K562 (cell line): ENCODE measurements around the gene NOL4L. TPM values are rescaled to one million over a fixed set of nuclear protein-coding genes. Genes with fewer than 3 reads are reported as not detected.

Experiments used
- ATAC-seq: fragments of 200-7000 bp; cut with Tn5 transposase; 3 replicates; pipeline ENCODE4 v1.9.1; 2020; ENCODE audit warnings: moderate library complexity
- BruUV-seq: library from RNA; stranded (reverse); fragments of 400-500 nt; replicated peaks from 2 replicates; lab custom pipeline; 2021; lab: Mats Ljungman, UMichigan
- CTCF ChIA-PET: fragments of 300-600 bp; formaldehyde crosslinking; extraction: SDS; loops from one replicate; lab custom pipeline; 2021; ENCODE audit warnings: low intra/inter-chr PET ratio; lab: Yijun Ruan, JAX
- POLR2A ChIA-PET: fragments of 300-600, 350-650 bp; sonication (Branson Sonifier 250); formaldehyde crosslinking; extraction: SDS; loops from one replicate; lab custom pipeline; 2021; ENCODE audit warnings: antibody characterized with exemption, inconsistent platforms; lab: Yijun Ruan, JAX
- DNase-seq, 4 experiments: peaks; one replicate each; pipeline versions ENCODE4 v3.0.0 to v3.0.0-alpha.2; 2011 to 2018; ENCODE audit warnings: low spot score in 3 of 4, mixed read lengths in 3 of 4; ENCODE audit errors: extremely low read depth in 1 of 4
- FAIRE-seq: peaks from 2 replicates; lab custom pipeline; 2011; peaks lifted over from hg19 to GRCh38; lab: Jason Lieb, UNC
- H2AFZ ChIP-seq: 2 replicates; pipeline ENCODE4 v1.6.0; 2011; ENCODE audit warnings: low read depth, low read length, control low read depth, inconsistent platforms
- H3K27ac ChIP-seq: fragments of 200-600 bp; 3 replicates; pipeline ENCODE4 v1.8.0; 2011; ENCODE audit warnings: low read depth, mild to moderate bottlenecking, control low read depth, inconsistent platforms, low read length, moderate library complexity, mixed read lengths; ENCODE audit errors: extremely low read depth
- H3K27me3 ChIP-seq, 2 experiments: fragments of 300-600 bp in 1 of 2; 2 replicates in 1 of 2; 3 replicates in 1 of 2; pipeline versions ENCODE4 v1.6.0 to v1.8.0; 2011; ENCODE audit warnings: inconsistent platforms in 2 of 2, low read length in 2 of 2, mild to moderate bottlenecking in 1 of 2, mixed read lengths in 1 of 2, moderate library complexity in 1 of 2; ENCODE audit not compliant: control insufficient read depth in 2 of 2, insufficient read depth in 2 of 2
- H3K36me3 ChIP-seq: fragments of 300-600 bp; 3 replicates; pipeline ENCODE4 v1.8.0; 2011; ENCODE audit warnings: mild to moderate bottlenecking, low read length, inconsistent platforms; ENCODE audit not compliant: control insufficient read depth, insufficient read depth
- H3K4me1 ChIP-seq, 2 experiments: fragments of 200-600 bp in 1 of 2; replicated peaks in 1 of 2; 2 replicates in 1 of 2; 3 replicates in 1 of 2; pipeline versions ENCODE4 v1.5.1 to v1.8.0; 2011; ENCODE audit warnings: inconsistent platforms in 2 of 2, low read length in 2 of 2, mild to moderate bottlenecking in 1 of 2, mixed read lengths in 1 of 2, moderate library complexity in 1 of 2; ENCODE audit not compliant: control insufficient read depth in 2 of 2, insufficient read depth in 2 of 2
- H3K4me2 ChIP-seq: 2 replicates; pipeline ENCODE4 v1.6.1; 2011; ENCODE audit warnings: low read length, control low read depth, inconsistent platforms, mixed read lengths; ENCODE audit not compliant: insufficient read depth
- H3K4me3 ChIP-seq: fragments of 200-600 bp; sonication (generic), shearing (Covaris generic); 2 replicates; pipeline ENCODE4 v1.5.1; 2016; ENCODE audit warnings: control low read depth, inconsistent platforms
- H3K79me2 ChIP-seq: fragments of 200-600 bp; 3 replicates; pipeline ENCODE4 v1.8.0; 2011; ENCODE audit warnings: low read length, inconsistent platforms; ENCODE audit not compliant: control insufficient read depth, insufficient read depth
- H3K9ac ChIP-seq, 2 experiments: 2 replicates each; pipeline versions ENCODE4 v1.6.0 to v1.6.1; 2011; ENCODE audit warnings: low read depth in 2 of 2, low read length in 2 of 2, control low read depth in 1 of 2, inconsistent platforms in 1 of 2, mild to moderate bottlenecking in 1 of 2, mixed read lengths in 1 of 2; ENCODE audit not compliant: insufficient read depth in 1 of 2
- H3K9me1 ChIP-seq: one replicate; pipeline ENCODE4 v1.6.0; 2011; ENCODE audit warnings: inconsistent platforms, mild to moderate bottlenecking, low read length, moderate library complexity; ENCODE audit not compliant: control insufficient read depth, insufficient read depth
- H3K9me3 ChIP-seq: replicated peaks from 2 replicates; pipeline ENCODE4 v1.5.1; 2011; ENCODE audit warnings: low read depth, low read length, inconsistent platforms; ENCODE audit not compliant: control insufficient read depth, insufficient read depth
- H4K20me1 ChIP-seq: replicated peaks from 2 replicates; pipeline ENCODE4 v1.6.1; 2011; ENCODE audit warnings: low read length, inconsistent platforms, mixed read lengths; ENCODE audit not compliant: control insufficient read depth, insufficient read depth
- ATF3 ChIP-seq, 2 experiments: fragments of 450-650 bp in 1 of 2; sonication (generic) in 1 of 2; formaldehyde crosslinking in 1 of 2; IDR thresholded peaks in 1 of 2; conservative IDR thresholded peaks in 1 of 2; 2 replicates each; pipeline versions ENCODE4 v1.6.1 to v1.8.1; 2016 to 2023; ENCODE audit warnings: mild to moderate bottlenecking in 2 of 2, moderate library complexity in 2 of 2, inconsistent platforms in 1 of 2, missing genetic modification reagents in 1 of 2
- ZNF121 ChIP-seq: sonication (generic); formaldehyde crosslinking; conservative IDR thresholded peaks from 2 replicates; pipeline ENCODE4 v1.8.0; 2022; ENCODE audit warnings: missing genetic modification reagents
- WGBS: fragments of 100-300 bp; shearing (Covaris generic); methylation state at CpG from one replicate; pipeline ENCODE4 v1.1.6; 2016; ENCODE audit warnings: low coverage, mixed read lengths; ENCODE audit not compliant: insufficient coverage; ENCODE audit errors: missing lambda C conversion rate; 5-methylcytosine and 5-hydroxymethylcytosine counted together
- in situ Hi-C: fragments of 300-500 bp; cut with MboI; formaldehyde crosslinking; loops from 4 replicates; pipeline ENCODE4 v1.15.0; 2018; ENCODE audit warnings: inconsistent platforms, mixed read lengths
- intact Hi-C: fragments of 100-400 bp; cut with micrococcal nuclease; formaldehyde crosslinking; loops from 2 replicates; pipeline ENCODE4 v1.14.2; 2022
- polyA plus RNA-seq, 8 experiments: library from polyadenylated mRNA; depleted of rRNA in 4 of 8; stranded (reverse) in 5 of 8; unstranded in 3 of 8; fragments of >200 nt; fragmentation: Nextera tagmentation in 2 of 8; fragmentation: Illumina TruSeq in 1 of 8; extraction: Ambion mirVana in 2 of 8; extraction: Trizol in 1 of 8; gene quantifications; 2 replicates each; pipeline versions ENCODE4 v1.2.1 to v1.2.3, GENCODE V29; 2011 to 2014; ENCODE audit warnings: inconsistent platforms in 1 of 8, missing spikeins in 1 of 8
- total RNA-seq, 7 experiments: library from RNA; depleted of rRNA in 6 of 7; stranded (reverse); fragments of >200 nt in 6 of 7; fragmentation: Illumina TruSeq in 2 of 7; extraction: Trizol in 2 of 7; gene quantifications; 2 replicates each; pipeline versions ENCODE4 v1.2.1 to v1.2.3, GENCODE V29; 2011 to 2021; ENCODE audit warnings: low replicate concordance in 1 of 7
- TF ChIP-seq, protein P1 (sequence below): sonication (generic); formaldehyde crosslinking; IDR thresholded peaks from 2 replicates; pipeline ENCODE4 v1.8.1; 2023; ENCODE audit warnings: mild to moderate bottlenecking, missing genetic modification reagents

The NOL4L gene
- total and polyA plus RNA-seq, 9 of the 15 experiments (the other 6 are each of a cell fraction or from before 2014, with no cell fraction given), result 5.1 to 36.2 (median 13.6) TPM

- H3K9me3 ChIP-seq, result no peaks in the 10 kb centered on the region
- peaks cover 82% of the 10 kb centered on the region for H3K79me2 ChIP-seq
- DNase-seq (peak in 1 of 4 experiments; percentile 35), FAIRE-seq (no peak), ATAC-seq (peak; percentile 10)
- no TSS peak for BruUV-seq
- CTCF ChIA-PET, result no interaction called here
- peak overlapping the region; percentile 65 for H3K4me2 ChIP-seq
- in situ Hi-C loops (no loop called here), intact Hi-C loops (loop anchor here (5.0 kb wide), 1 partner anchor 97 kb away; no protein-coding TSS in a partner anchor)
- H3K4me1 ChIP-seq, result peaks cover 51 to 61% of the 10 kb centered on the region in 2 experiments
- no peak for TF ChIP-seq ZNF121 (CRISPR knock-in tag)
- peak; percentile 24 for TF ChIP-seq ATF3 (IDR thresholded peaks at IDR 0.05)
- TF ChIP-seq ATF3 (CRISPR knock-in tag; conservative IDR thresholded peaks at IDR 0.05), result no peak
- TF ChIP-seq, protein P1, sequence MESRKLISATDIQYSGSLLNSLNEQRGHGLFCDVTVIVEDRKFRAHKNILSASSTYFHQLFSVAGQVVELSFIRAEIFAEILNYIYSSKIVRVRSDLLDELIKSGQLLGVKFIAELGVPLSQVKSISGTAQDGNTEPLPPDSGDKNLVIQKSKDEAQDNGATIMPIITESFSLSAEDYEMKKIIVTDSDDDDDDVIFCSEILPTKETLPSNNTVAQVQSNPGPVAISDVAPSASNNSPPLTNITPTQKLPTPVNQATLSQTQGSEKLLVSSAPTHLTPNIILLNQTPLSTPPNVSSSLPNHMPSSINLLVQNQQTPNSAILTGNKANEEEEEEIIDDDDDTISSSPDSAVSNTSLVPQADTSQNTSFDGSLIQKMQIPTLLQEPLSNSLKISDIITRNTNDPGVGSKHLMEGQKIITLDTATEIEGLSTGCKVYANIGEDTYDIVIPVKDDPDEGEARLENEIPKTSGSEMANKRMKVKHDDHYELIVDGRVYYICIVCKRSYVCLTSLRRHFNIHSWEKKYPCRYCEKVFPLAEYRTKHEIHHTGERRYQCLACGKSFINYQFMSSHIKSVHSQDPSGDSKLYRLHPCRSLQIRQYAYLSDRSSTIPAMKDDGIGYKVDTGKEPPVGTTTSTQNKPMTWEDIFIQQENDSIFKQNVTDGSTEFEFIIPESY (CRISPR knock-in tag), result peak; percentile 98
- peaks cover 28% of the 10 kb centered on the region; the same call in 2 of the 3 replicates for H3K36me3 ChIP-seq
- POLR2A ChIA-PET, result interaction anchor here (0.6 to 2.5 kb wide), 6 partner anchors 11 to 93 kb away, joined by 3 to 7 read pairs (median 4); no protein-coding TSS in a partner anchor
- no peaks in the 10 kb centered on the region for H3K27me3 ChIP-seq
- no peak overlapping the region for H3K4me3 ChIP-seq
- WGBS, result 56% methylated on average over 18 of the region's 18 CpGs
- H3K9ac ChIP-seq, result peak overlapping the region; percentile 45 to 75; a peak in 3 of 4 replicates
- no peaks in the 10 kb centered on the region for H4K20me1 ChIP-seq
- no peaks in the 10 kb centered on the region for H3K9me1 ChIP-seq
- H3K27ac ChIP-seq, result peak overlapping the region; percentile 65; the same call in 2 of the 3 replicates
- no peak overlapping the region for H2AFZ ChIP-seq
Observed at GRCh38 chr20:32535316-32535952, 49.7 kb downstream of the NOL4L start.
